ENCODE data around the gene FAF1.

GRCh38 chr1:50458507-50458906 is 501.6 kb downstream of the FAF1 start:
- TF ChIP-seq CTCF (conservative IDR thresholded peaks at IDR 0.05 in 1 of 2, IDR thresholded peaks at IDR 0.05 in 1 of 2; ENCODE audit: low read depth in 1 of 2, low read length in 2 of 2) (no peak), EZH2 (IDR thresholded peaks at IDR 0.05; ENCODE audit: low read length, missing control alignments) (no peak)
